GM12878 (cell line): ENCODE results near the gene ACSF2.

Experiments used
- CHD4 ChIP-seq: fragments of 200-600 bp; sonication (generic); IDR thresholded peaks from 2 replicates; pipeline ENCODE4 v1.6.1; 2016; ENCODE audit warnings: mild to moderate bottlenecking
- CTCF ChIP-seq, 3 experiments: IDR thresholded peaks in 2 of 3; conservative IDR thresholded peaks in 1 of 3; 2 replicates each; pipeline ENCODE4 v1.5.1; 2011; ENCODE audit warnings: low read depth in 3 of 3, low read length in 3 of 3, mild to moderate bottlenecking in 3 of 3, control low read depth in 2 of 3, moderate library complexity in 2 of 3, inconsistent platforms in 1 of 3, mixed read lengths in 1 of 3; ENCODE audit not compliant: control insufficient read depth in 2 of 3, insufficient read depth in 1 of 3; ENCODE audit errors: extremely low read depth in 1 of 3
- FOS ChIP-seq: IDR thresholded peaks from 3 replicates; pipeline ENCODE4 v1.6.1; 2011; ENCODE audit warnings: borderline replicate concordance; ENCODE audit not compliant: insufficient read length; ENCODE audit errors: extremely low read depth
- MAX ChIP-seq: IDR thresholded peaks from 2 replicates; pipeline ENCODE4 v1.6.1; 2012; ENCODE audit warnings: low read depth, low read length, improper control_type of control experiment
- NR2C2 ChIP-seq: IDR thresholded peaks from 2 replicates; pipeline ENCODE4 v1.6.1; 2011; ENCODE audit warnings: borderline replicate concordance, low read depth; ENCODE audit not compliant: control insufficient read depth, insufficient read length
- POLR2AphosphoS5 ChIP-seq: IDR thresholded peaks from 2 replicates; pipeline ENCODE4 v1.6.1; 2011; ENCODE audit warnings: mild to moderate bottlenecking, low read length, inconsistent platforms
- RFX5 ChIP-seq: IDR thresholded peaks from 2 replicates; pipeline ENCODE4 v1.6.1; 2011; ENCODE audit warnings: low read depth, low read length, improper control_type of control experiment
- SUPT20H ChIP-seq: IDR thresholded peaks from 2 replicates; pipeline ENCODE4 v1.6.1; 2011; ENCODE audit warnings: low read depth, mild to moderate bottlenecking, low read length, moderate library complexity, borderline replicate concordance; ENCODE audit not compliant: control insufficient read depth
- TCF12 ChIP-seq: IDR thresholded peaks from 2 replicates; pipeline ENCODE4 v1.6.1; 2011; ENCODE audit warnings: low read depth, mild to moderate bottlenecking, low read length
- TCF3 ChIP-seq: IDR thresholded peaks from 2 replicates; pipeline ENCODE4 v1.6.1; 2012; ENCODE audit warnings: low read depth, mild to moderate bottlenecking, low read length, borderline replicate concordance; ENCODE audit not compliant: insufficient read depth
- ZBED1 ChIP-seq: IDR thresholded peaks from 2 replicates; pipeline ENCODE4 v1.6.1; 2016; ENCODE audit warnings: borderline replicate concordance
- TF ChIP-seq, protein P1 (sequence below): fragments of 150-350 bp; IDR thresholded peaks from 2 replicates; pipeline ENCODE4 v1.6.1; 2016; ENCODE audit warnings: low read depth, low read length

- peak; percentile 34; the same call in 1 of the 2 replicates for TF ChIP-seq POLR2AphosphoS5
- no peak for TF ChIP-seq FOS
- no peak for TF ChIP-seq MAX
- no peak for TF ChIP-seq CHD4
- no peak for TF ChIP-seq ZBED1
- TF ChIP-seq TCF3: no peak
- TF ChIP-seq, protein P1, sequence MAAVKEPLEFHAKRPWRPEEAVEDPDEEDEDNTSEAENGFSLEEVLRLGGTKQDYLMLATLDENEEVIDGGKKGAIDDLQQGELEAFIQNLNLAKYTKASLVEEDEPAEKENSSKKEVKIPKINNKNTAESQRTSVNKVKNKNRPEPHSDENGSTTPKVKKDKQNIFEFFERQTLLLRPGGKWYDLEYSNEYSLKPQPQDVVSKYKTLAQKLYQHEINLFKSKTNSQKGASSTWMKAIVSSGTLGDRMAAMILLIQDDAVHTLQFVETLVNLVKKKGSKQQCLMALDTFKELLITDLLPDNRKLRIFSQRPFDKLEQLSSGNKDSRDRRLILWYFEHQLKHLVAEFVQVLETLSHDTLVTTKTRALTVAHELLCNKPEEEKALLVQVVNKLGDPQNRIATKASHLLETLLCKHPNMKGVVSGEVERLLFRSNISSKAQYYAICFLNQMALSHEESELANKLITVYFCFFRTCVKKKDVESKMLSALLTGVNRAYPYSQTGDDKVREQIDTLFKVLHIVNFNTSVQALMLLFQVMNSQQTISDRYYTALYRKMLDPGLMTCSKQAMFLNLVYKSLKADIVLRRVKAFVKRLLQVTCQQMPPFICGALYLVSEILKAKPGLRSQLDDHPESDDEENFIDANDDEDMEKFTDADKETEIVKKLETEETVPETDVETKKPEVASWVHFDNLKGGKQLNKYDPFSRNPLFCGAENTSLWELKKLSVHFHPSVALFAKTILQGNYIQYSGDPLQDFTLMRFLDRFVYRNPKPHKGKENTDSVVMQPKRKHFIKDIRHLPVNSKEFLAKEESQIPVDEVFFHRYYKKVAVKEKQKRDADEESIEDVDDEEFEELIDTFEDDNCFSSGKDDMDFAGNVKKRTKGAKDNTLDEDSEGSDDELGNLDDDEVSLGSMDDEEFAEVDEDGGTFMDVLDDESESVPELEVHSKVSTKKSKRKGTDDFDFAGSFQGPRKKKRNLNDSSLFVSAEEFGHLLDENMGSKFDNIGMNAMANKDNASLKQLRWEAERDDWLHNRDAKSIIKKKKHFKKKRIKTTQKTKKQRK: no peak
- TF ChIP-seq CTCF (IDR thresholded peaks at IDR 0.05 in 2 of 3, conservative IDR thresholded peaks at IDR 0.05 in 1 of 3; ENCODE audit: control insufficient read depth in 2 of 3, extremely low read depth in 1 of 3, insufficient read depth in 1 of 3, low read depth in 3 of 3, low read length in 3 of 3): no peak
- TF ChIP-seq TCF12: no peak
- TF ChIP-seq SUPT20H: no peak
- no peak for TF ChIP-seq NR2C2
- no peak for TF ChIP-seq RFX5
Observed at GRCh38 chr17:50392621-50393020, 33.4 kb upstream of the ACSF2 start.
